B cell (primary cell): ENCODE results near the gene LIPE. TPM values are rescaled to one million over a fixed set of nuclear protein-coding genes. Genes with fewer than 3 reads are reported as not detected.
A peak's percentile ranks its signal among the peaks of the same experiment; 100 is the strongest.

ENCODE experiments used
- ATAC-seq: fragments of 200-7000 bp; cut with Tn5 transposase; one replicate; pipeline ENCODE4 v1.10.0; 2021; ENCODE audit warnings: low read depth, mild to moderate bottlenecking, moderate number of reproducible peaks, moderate library complexity
- CTCF ChIA-PET: fragments of 350-600 bp; sonication (Branson Sonifier 250); formaldehyde crosslinking; loops from one replicate; lab custom pipeline; 2021; ENCODE audit warnings: antibody characterized with exemption, inconsistent platforms; lab: Charles Lee
- POLR2A ChIA-PET: fragments of 350-600 bp; sonication (Branson Sonifier 250); formaldehyde crosslinking; loops from one replicate; lab custom pipeline; 2021; ENCODE audit warnings: antibody characterized with exemption; lab: Charles Lee
- DNase-seq: peaks from one replicate; pipeline ENCODE4 v3.0.0; 2013
- H2AFZ ChIP-seq: 2 replicates; pipeline ENCODE4 v1.6.1; 2012; ENCODE audit warnings: mild to moderate bottlenecking, low read depth, low read length; ENCODE audit not compliant: insufficient read depth, poor library complexity, severe bottlenecking
- H3K27ac ChIP-seq, 2 donors: 1 replicate in 1 of 2; 2 replicates in 1 of 2; pipeline ENCODE4 v1.5.1; 2012 to 2013; ENCODE audit warnings: low read length in 2 of 2, mild to moderate bottlenecking in 2 of 2, moderate library complexity in 1 of 2
- H3K27me3 ChIP-seq, 4 experiments: fragments of 200-600 bp in 1 of 4; sonication (generic) in 1 of 4; replicated peaks in 1 of 4; 1 replicate in 2 of 4; 2 replicates in 2 of 4; pipeline versions ENCODE4 v1.6.1 to v1.7.0; 2013 to 2016; ENCODE audit warnings: low read length in 3 of 4, mild to moderate bottlenecking in 2 of 4, mixed read lengths in 1 of 4, moderate library complexity in 1 of 4; ENCODE audit not compliant: insufficient read depth in 4 of 4, control insufficient read depth in 3 of 4; ENCODE audit errors: control extremely low read depth in 1 of 4
- H3K36me3 ChIP-seq, 2 experiments: replicated peaks in 1 of 2; 1 replicate in 1 of 2; 2 replicates in 1 of 2; pipeline versions ENCODE4 v1.6.1 to v1.7.1; 2013; ENCODE audit warnings: low read length in 1 of 2; ENCODE audit not compliant: insufficient read depth in 2 of 2, control insufficient read depth in 1 of 2; ENCODE audit errors: control extremely low read depth in 1 of 2, extremely low read depth in 1 of 2
- H3K4me1 ChIP-seq, 2 donors: fragments of 200-600 bp in 1 of 2; sonication (generic) in 1 of 2; 1 replicate in 1 of 2; 2 replicates in 1 of 2; pipeline versions ENCODE4 v1.5.1 to v1.6.1; 2013 to 2017; ENCODE audit warnings: low read length in 2 of 2; ENCODE audit not compliant: control insufficient read depth in 2 of 2, insufficient read depth in 2 of 2
- H3K4me2 ChIP-seq: replicated peaks from 2 replicates; pipeline ENCODE3; 2012; ENCODE audit warnings: mild to moderate bottlenecking, low read depth, low read length; ENCODE audit not compliant: poor library complexity, severe bottlenecking
- H3K4me3 ChIP-seq, 5 experiments: fragments of 200-600 bp in 1 of 5; sonication (generic) in 1 of 5; 1 replicate in 3 of 5; 2 replicates in 2 of 5; pipeline versions ENCODE4 v1.5.1 to v1.7.0; 2011 to 2016; ENCODE audit warnings: low read length in 4 of 5, mild to moderate bottlenecking in 4 of 5, low read depth in 2 of 5, control low read depth in 1 of 5, moderate library complexity in 1 of 5; ENCODE audit not compliant: insufficient read depth in 1 of 5; ENCODE audit errors: control extremely low read depth in 1 of 5, extremely low read depth in 1 of 5
- H3K79me2 ChIP-seq: fragments of 200-600 bp; sonication (generic); one replicate; pipeline ENCODE4 v1.6.0; 2016; ENCODE audit warnings: low read length; ENCODE audit not compliant: control insufficient read depth, insufficient read depth
- H3K9ac ChIP-seq: fragments of 200-600 bp; sonication (generic); 2 replicates; pipeline ENCODE4 v1.6.1; 2017; ENCODE audit warnings: mild to moderate bottlenecking, low read length, moderate library complexity
- H3K9me3 ChIP-seq, 3 donors: one replicate each; pipeline versions ENCODE4 v1.6.1 to v1.7.1; 2013; ENCODE audit warnings: low read length in 2 of 3; ENCODE audit not compliant: control insufficient read depth in 2 of 3, insufficient read depth in 1 of 3; ENCODE audit errors: control extremely low read depth in 1 of 3
- H4K20me1 ChIP-seq: 2 replicates; pipeline ENCODE4 v1.6.0; 2012; ENCODE audit warnings: mild to moderate bottlenecking, low read length; ENCODE audit not compliant: insufficient read depth, control insufficient read depth, poor library complexity, severe bottlenecking
- H3K27ac Mint-ChIP-seq: one replicate; pipeline ENCODE4 v1.8.0; 2021; ENCODE audit warnings: mixed read lengths
- H3K27me3 Mint-ChIP-seq: one replicate; pipeline ENCODE4 v1.8.0; 2021; ENCODE audit warnings: mixed read lengths
- H3K4me1 Mint-ChIP-seq: one replicate; pipeline ENCODE4 v1.8.0; 2021; ENCODE audit warnings: mixed read lengths
- H3K4me3 Mint-ChIP-seq: one replicate; pipeline ENCODE4 v1.8.0; 2021; ENCODE audit warnings: mixed read lengths
- H3K9me3 Mint-ChIP-seq: one replicate; pipeline ENCODE4 v1.8.0; 2022; ENCODE audit warnings: mixed read lengths; ENCODE audit not compliant: insufficient read depth
- CTCF ChIP-seq: fragments of 200-600 bp; IDR thresholded peaks from one replicate; pipeline ENCODE4 v1.8.0; 2022; ENCODE audit warnings: antibody characterized with exemption, mild to moderate bottlenecking
- EZH2 ChIP-seq: IDR thresholded peaks from 2 replicates; pipeline ENCODE4 v1.6.1; 2012; ENCODE audit warnings: borderline replicate concordance, low read depth, mild to moderate bottlenecking, moderate library complexity, low read length; ENCODE audit not compliant: insufficient read depth, poor library complexity, severe bottlenecking
- WGBS: methylation state at CpG from one replicate; pipeline ENCODE4 v1.1.5; 2013; ENCODE audit warnings: missing lambda C conversion rate; ENCODE audit not compliant: insufficient coverage; 5-methylcytosine and 5-hydroxymethylcytosine counted together
- intact Hi-C: fragments of 100-400 bp; cut with micrococcal nuclease; formaldehyde crosslinking; loops from one replicate; pipeline ENCODE4 v1.10.0; 2022
- polyA plus RNA-seq: library from polyadenylated mRNA; depleted of rRNA; stranded (reverse); fragments of >200 nt; gene quantifications from 2 replicates; pipeline ENCODE4 v1.2.3, GENCODE V29; 2012
- total RNA-seq, 2 donors: library from RNA; stranded (reverse); fragments of 120-200 nt in 1 of 2; gene quantifications; 1 replicate in 1 of 2; 2 replicates in 1 of 2; pipeline versions ENCODE4 v1.2.3 to v1.2.4, GENCODE V29; 2013 to 2022

The LIPE gene
- total and polyA plus RNA-seq, 2 donors (not counting 1 experiment from before 2014, with no cell fraction given), result 46.9 to 49.4 TPM

- Histone ChIP-seq H3K9me3 (no peaks in the 10 kb centered on the region), H3K9ac (no peak overlapping the region), H3K27me3 (peaks cover 0 to 3% (median 1%) of the 10 kb centered on the region in 4 experiments), H3K27ac (no peak overlapping the region), H4K20me1 (no peaks in the 10 kb centered on the region), H3K4me1 (peaks cover 13 to 20% of the 10 kb centered on the region in 2 donors), H3K4me2 (no peak overlapping the region), H3K4me3 (no peak overlapping the region), H3K36me3 (no peaks in the 10 kb centered on the region), H3K79me2 (peaks cover 19% of the 10 kb centered on the region), H2AFZ (no peak overlapping the region)
- ATAC-seq (no peak), DNase-seq (no peak)
- H3K27me3 Mint-ChIP-seq, result peaks cover 12% of the 10 kb centered on the region
- no peaks in the 10 kb centered on the region for H3K9me3 Mint-ChIP-seq
- H3K27ac Mint-ChIP-seq, result no peak overlapping the region
- TF ChIP-seq CTCF (no peak), EZH2 (no peak)
- intact Hi-C loops, result loop anchor here (5.0 kb wide), 1 partner anchor 317 kb away; the partner anchor contains the start of gene ZNF574
- 92% methylated on average over 6 of the region's 8 CpGs for whole genome bisulfite sequencing
- H3K4me3 Mint-ChIP-seq, result peak overlapping the region; percentile 32
- peaks cover 25% of the 10 kb centered on the region for H3K4me1 Mint-ChIP-seq
- ChIA-PET CTCF (interaction anchor here (0.7 to 1.8 kb wide), 3 partner anchors 29 to 1824 kb away, joined by 3 to 5 read pairs (median 3); no protein-coding TSS in a partner anchor), POLR2A (no interaction called here)
Measured at GRCh38 chr19:42394751-42395150, 32.4 kb downstream of the LIPE start.

- POLR2A ChIA-PET, result interaction anchor here (0.5 to 0.8 kb wide), 2 partner anchors 10 to 12 kb away, joined by 3 to 4 read pairs; no protein-coding TSS in a partner anchor
- intact Hi-C loops, result no loop called here
- no peak overlapping the region for H3K27ac ChIP-seq
- Mint-ChIP-seq H3K27ac (no peak overlapping the region), H3K27me3 (peaks cover 21% of the 10 kb centered on the region), H3K4me1 (peaks cover 10% of the 10 kb centered on the region), H3K4me3 (no peak overlapping the region), H3K9me3 (no peaks in the 10 kb centered on the region)
- no peak overlapping the region for H3K4me3 ChIP-seq
- peaks cover 6 to 12% of the 10 kb centered on the region in 2 donors for H3K4me1 ChIP-seq
- H3K36me3 ChIP-seq, result no peaks in the 10 kb centered on the region
- ATAC-seq, result no peak
- H2AFZ ChIP-seq, result no peak overlapping the region
- H3K27me3 ChIP-seq, result peaks cover 0 to 12% (median 6%) of the 10 kb centered on the region in 4 experiments
- no peak overlapping the region for H3K4me2 ChIP-seq
- no peak overlapping the region for H3K9ac ChIP-seq
- CTCF ChIA-PET, result no interaction called here
- no peaks in the 10 kb centered on the region for H3K9me3 ChIP-seq
- no peak for DNase-seq
- WGBS, result 91% methylated on average over 3 of the region's 4 CpGs
- no peaks in the 10 kb centered on the region for H4K20me1 ChIP-seq
- H3K79me2 ChIP-seq, result peaks cover 2% of the 10 kb centered on the region
- TF ChIP-seq EZH2, result no peak
- TF ChIP-seq CTCF, result no peak
Measured at GRCh38 chr19:42392165-42392564, 35.0 kb downstream of the LIPE start.
